Suprapubic skin (tissue), 3 donors: ENCODE measurements around the gene NR1H2.

Experiments
- POLR2A ChIP-seq, 2 donors: fragments of 450-650 bp; IDR thresholded peaks; one replicate each; pipeline ENCODE4 v1.6.1; 2017; ENCODE audit warnings: antibody characterized with exemption in 2 of 2, mild to moderate bottlenecking in 2 of 2, moderate library complexity in 2 of 2
- TF ChIP-seq, protein P1 (sequence below), 2 donors: fragments of 200-600 bp in 1 of 2; fragments of 450-650 bp in 1 of 2; sonication (generic) in 1 of 2; IDR thresholded peaks; one replicate each; pipeline ENCODE4 v1.5.1; 2016 to 2019; ENCODE audit warnings: antibody characterized with exemption in 2 of 2, mild to moderate bottlenecking in 1 of 2, moderate library complexity in 1 of 2

DNA sequence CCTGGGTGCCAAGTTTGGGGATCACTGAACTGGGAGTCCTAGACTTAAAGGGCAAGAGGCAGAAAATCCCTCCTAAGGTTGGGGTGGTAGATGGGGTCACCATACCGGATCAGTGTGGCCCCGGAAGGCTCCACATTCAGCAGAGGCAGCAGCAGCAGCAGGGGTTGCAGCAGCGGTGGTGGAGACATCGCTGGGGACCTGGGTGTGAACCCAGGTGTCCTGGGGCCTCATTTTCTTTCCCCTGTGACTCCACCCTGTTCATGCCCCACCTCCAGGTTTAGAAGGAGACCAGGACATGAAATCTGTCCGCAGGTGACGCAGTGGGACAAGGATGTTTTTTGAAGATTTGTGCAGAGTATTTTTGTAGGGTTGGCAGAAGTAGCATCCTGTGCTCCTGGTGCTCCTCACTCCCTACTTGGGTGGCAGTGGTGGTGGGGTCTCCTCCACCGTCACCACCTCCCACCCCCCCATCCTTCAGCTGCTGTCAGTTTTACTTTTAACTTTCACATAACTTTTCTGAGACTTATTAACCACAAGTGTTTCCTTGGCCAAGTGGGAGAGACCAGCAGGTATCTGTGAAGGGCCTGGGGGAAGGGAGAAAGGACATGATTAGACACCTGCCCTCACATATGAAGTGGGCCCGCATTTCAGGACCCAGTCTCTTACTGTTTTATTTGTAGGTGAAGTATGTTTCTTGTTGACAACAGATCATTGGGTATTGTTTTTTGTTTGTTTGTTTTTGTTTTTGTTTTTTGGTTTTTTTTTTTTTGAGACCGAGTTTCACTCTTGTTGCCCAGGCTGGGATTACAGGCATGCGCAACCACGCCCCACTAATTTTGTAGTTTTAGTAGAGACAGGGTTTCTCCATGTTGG lies 10.6 kb upstream of the NR1H2 start, which contains the start of gene NAPSA:
- no peak for TF ChIP-seq POLR2A (IDR thresholded peaks at IDR 0.05)
- TF ChIP-seq, protein P1, sequence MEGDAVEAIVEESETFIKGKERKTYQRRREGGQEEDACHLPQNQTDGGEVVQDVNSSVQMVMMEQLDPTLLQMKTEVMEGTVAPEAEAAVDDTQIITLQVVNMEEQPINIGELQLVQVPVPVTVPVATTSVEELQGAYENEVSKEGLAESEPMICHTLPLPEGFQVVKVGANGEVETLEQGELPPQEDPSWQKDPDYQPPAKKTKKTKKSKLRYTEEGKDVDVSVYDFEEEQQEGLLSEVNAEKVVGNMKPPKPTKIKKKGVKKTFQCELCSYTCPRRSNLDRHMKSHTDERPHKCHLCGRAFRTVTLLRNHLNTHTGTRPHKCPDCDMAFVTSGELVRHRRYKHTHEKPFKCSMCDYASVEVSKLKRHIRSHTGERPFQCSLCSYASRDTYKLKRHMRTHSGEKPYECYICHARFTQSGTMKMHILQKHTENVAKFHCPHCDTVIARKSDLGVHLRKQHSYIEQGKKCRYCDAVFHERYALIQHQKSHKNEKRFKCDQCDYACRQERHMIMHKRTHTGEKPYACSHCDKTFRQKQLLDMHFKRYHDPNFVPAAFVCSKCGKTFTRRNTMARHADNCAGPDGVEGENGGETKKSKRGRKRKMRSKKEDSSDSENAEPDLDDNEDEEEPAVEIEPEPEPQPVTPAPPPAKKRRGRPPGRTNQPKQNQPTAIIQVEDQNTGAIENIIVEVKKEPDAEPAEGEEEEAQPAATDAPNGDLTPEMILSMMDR (IDR thresholded peaks at IDR 0.05) = no peak
